H9 (cell line): ENCODE data around the gene ITPK1. TPM values are rescaled to one million over a fixed set of nuclear protein-coding genes. Genes with fewer than 3 reads are reported as not detected.

ENCODE experiments used
- DNase-seq: peaks from one replicate; pipeline ENCODE4 v3.0.0-alpha.2; 2017
- H2AFZ ChIP-seq: one replicate; pipeline ENCODE4 v1.6.1; 2013; ENCODE audit warnings: mild to moderate bottlenecking, low read length, control low read depth, moderate library complexity
- H2AK5ac ChIP-seq: 2 replicates; pipeline ENCODE4 v1.6.1; 2013; ENCODE audit warnings: low read length, control low read depth, mixed read lengths; ENCODE audit not compliant: insufficient read length
- H2BK120ac ChIP-seq: one replicate; pipeline ENCODE4 v1.6.1; 2013; ENCODE audit warnings: low read depth, mild to moderate bottlenecking, low read length, control low read depth, inconsistent platforms; ENCODE audit not compliant: poor library complexity, severe bottlenecking
- H2BK12ac ChIP-seq: 2 replicates; pipeline ENCODE4 v1.6.1; 2013; ENCODE audit warnings: low read length, control low read depth, mixed read lengths, low read depth; ENCODE audit not compliant: insufficient read length
- H2BK15ac ChIP-seq: 2 replicates; pipeline ENCODE4 v1.6.1; 2013; ENCODE audit warnings: low read depth, low read length, control low read depth
- H2BK20ac ChIP-seq: one replicate; pipeline ENCODE4 v1.6.1; 2013; ENCODE audit warnings: low read depth, mild to moderate bottlenecking, low read length, control low read depth, inconsistent platforms; ENCODE audit not compliant: poor library complexity, severe bottlenecking
- H2BK5ac ChIP-seq: 2 replicates; pipeline ENCODE4 v1.6.1; 2013; ENCODE audit warnings: low read length, control low read depth, mixed read lengths; ENCODE audit not compliant: insufficient read length
- H3K14ac ChIP-seq: 2 replicates; pipeline ENCODE4 v1.6.1; 2013; ENCODE audit warnings: low read length, control low read depth; ENCODE audit not compliant: insufficient read depth
- H3K18ac ChIP-seq: 2 replicates; pipeline ENCODE4 v1.6.1; 2013; ENCODE audit warnings: low read depth, mild to moderate bottlenecking, mixed read lengths, low read length, control low read depth; ENCODE audit not compliant: insufficient read length
- H3K23ac ChIP-seq: 2 replicates; pipeline ENCODE4 v1.6.1; 2013; ENCODE audit warnings: low read length, control low read depth, mixed read lengths, low read depth; ENCODE audit not compliant: insufficient read length
- H3K23me2 ChIP-seq: 2 replicates; pipeline ENCODE4 v1.6.1; 2013; ENCODE audit warnings: low read depth, mild to moderate bottlenecking, mixed read lengths, low read length, control low read depth; ENCODE audit not compliant: insufficient read length, poor library complexity, severe bottlenecking
- H3K27ac ChIP-seq: 2 replicates; pipeline ENCODE4 v1.5.1; 2013; ENCODE audit warnings: low read length, control low read depth, mixed read lengths, low read depth; ENCODE audit not compliant: insufficient read length
- H3K27me3 ChIP-seq: 2 replicates; pipeline ENCODE4 v1.6.1; 2013; ENCODE audit warnings: low read length, control low read depth, inconsistent platforms; ENCODE audit not compliant: insufficient read depth
- H3K4ac ChIP-seq: 2 replicates; pipeline ENCODE4 v1.6.1; 2013; ENCODE audit warnings: low read depth, mild to moderate bottlenecking, control low read depth, inconsistent platforms, low read length, moderate library complexity
- H3K4me1 ChIP-seq: 2 replicates; pipeline ENCODE4 v1.6.1; 2013; ENCODE audit warnings: low read length, control low read depth, inconsistent platforms; ENCODE audit not compliant: insufficient read depth
- H3K4me2 ChIP-seq: 2 replicates; pipeline ENCODE4 v1.6.1; 2013; ENCODE audit warnings: low read length, control low read depth, mixed read lengths; ENCODE audit not compliant: insufficient read length, insufficient read depth
- H3K56ac ChIP-seq: 2 replicates; pipeline ENCODE4 v1.6.1; 2013; ENCODE audit warnings: low read depth, mild to moderate bottlenecking, mixed read lengths, low read length, control low read depth; ENCODE audit not compliant: insufficient read length
- H3K79me1 ChIP-seq: 2 replicates; pipeline ENCODE4 v1.6.1; 2013; ENCODE audit warnings: low read depth, mild to moderate bottlenecking, moderate library complexity, low read length, control low read depth, inconsistent platforms; ENCODE audit not compliant: insufficient read depth, poor library complexity, severe bottlenecking
- H3K79me2 ChIP-seq: 2 replicates; pipeline ENCODE4 v1.6.1; 2013; ENCODE audit warnings: low read length, control low read depth, inconsistent platforms; ENCODE audit not compliant: insufficient read depth
- H3K9ac ChIP-seq: 2 replicates; pipeline ENCODE4 v1.6.1; 2013; ENCODE audit warnings: low read length, control low read depth, mixed read lengths; ENCODE audit not compliant: insufficient read length; ENCODE audit errors: extremely low read depth
- H3K9me3 ChIP-seq: one replicate; pipeline ENCODE4 v1.6.1; 2013; ENCODE audit warnings: low read depth, low read length, inconsistent platforms; ENCODE audit not compliant: control insufficient read depth
- H3T11ph ChIP-seq: one replicate; pipeline ENCODE4 v1.6.1; 2013; ENCODE audit warnings: mild to moderate bottlenecking, low read length, control low read depth, inconsistent platforms
- H4K20me1 ChIP-seq: one replicate; pipeline ENCODE4 v1.6.1; 2013; ENCODE audit not compliant: control insufficient read depth, insufficient read length, insufficient read depth
- H4K5ac ChIP-seq: 2 replicates; pipeline ENCODE4 v1.6.1; 2013; ENCODE audit warnings: low read depth, mild to moderate bottlenecking, mixed read lengths, low read length, control low read depth; ENCODE audit not compliant: insufficient read length
- H4K8ac ChIP-seq: replicated peaks from 2 replicates; pipeline ENCODE4 v1.6.1; 2013; ENCODE audit warnings: low read length, control low read depth, mixed read lengths, low read depth; ENCODE audit not compliant: insufficient read length
- H4K91ac ChIP-seq: 2 replicates; pipeline ENCODE4 v1.6.1; 2013; ENCODE audit warnings: low read depth, mild to moderate bottlenecking, moderate library complexity, mixed read lengths, low read length, control low read depth; ENCODE audit not compliant: insufficient read length
- H3K27ac Mint-ChIP-seq, 3 experiments: 2 replicates in 2 of 3; 3 replicates in 1 of 3; pipeline ENCODE4 v1.8.0; 2020 to 2021; ENCODE audit warnings: mixed read lengths in 3 of 3, mild to moderate bottlenecking in 1 of 3, moderate library complexity in 1 of 3
- H3K27me3 Mint-ChIP-seq: 2 replicates; pipeline ENCODE4 v1.8.0; 2021; ENCODE audit warnings: low read depth, mild to moderate bottlenecking, moderate library complexity, mixed read lengths
- H3K36me3 Mint-ChIP-seq, 3 experiments: 2 replicates in 2 of 3; 3 replicates in 1 of 3; pipeline ENCODE4 v1.8.0; 2020 to 2021; ENCODE audit warnings: low read depth in 3 of 3, mixed read lengths in 3 of 3; ENCODE audit not compliant: insufficient read depth in 1 of 3
- H3K4me1 Mint-ChIP-seq, 2 experiments: 2 replicates each; pipeline ENCODE4 v1.8.0; 2020; ENCODE audit warnings: mixed read lengths in 2 of 2
- H3K4me3 Mint-ChIP-seq, 2 experiments: 2 replicates in 1 of 2; 3 replicates in 1 of 2; pipeline ENCODE4 v1.8.0; 2020 to 2021; ENCODE audit warnings: mild to moderate bottlenecking in 2 of 2, mixed read lengths in 2 of 2, moderate library complexity in 1 of 2
- H3K9me3 Mint-ChIP-seq, 2 experiments: 2 replicates in 1 of 2; 3 replicates in 1 of 2; pipeline ENCODE4 v1.8.0; 2020; ENCODE audit warnings: mild to moderate bottlenecking in 2 of 2, mixed read lengths in 2 of 2, moderate library complexity in 1 of 2
- WGBS: extraction: QIAGEN DNeasy Blood & Tissue Kit; methylation state at CpG from one replicate; pipeline ENCODE4 v1.1.7; 2013; ENCODE audit warnings: missing lambda C conversion rate, low lambda C conversion rate, mixed read lengths; ENCODE audit not compliant: insufficient read length; ENCODE audit errors: extremely low coverage; 5-methylcytosine and 5-hydroxymethylcytosine counted together
- total RNA-seq: library from RNA; stranded (reverse); gene quantifications from 2 replicates; pipeline ENCODE4 v1.2.1, GENCODE V29; 2021
- TF ChIP-seq, protein P1 (sequence below): fragments of 200-600 bp; sonication (generic); conservative IDR thresholded peaks from 3 replicates; pipeline ENCODE4 v1.8.0; 2021; ENCODE audit warnings: antibody characterized with exemption, mild to moderate bottlenecking

ITPK1 gene
- total RNA-seq, 1 experiment from 2014 or later = 92.7 TPM

DNA sequence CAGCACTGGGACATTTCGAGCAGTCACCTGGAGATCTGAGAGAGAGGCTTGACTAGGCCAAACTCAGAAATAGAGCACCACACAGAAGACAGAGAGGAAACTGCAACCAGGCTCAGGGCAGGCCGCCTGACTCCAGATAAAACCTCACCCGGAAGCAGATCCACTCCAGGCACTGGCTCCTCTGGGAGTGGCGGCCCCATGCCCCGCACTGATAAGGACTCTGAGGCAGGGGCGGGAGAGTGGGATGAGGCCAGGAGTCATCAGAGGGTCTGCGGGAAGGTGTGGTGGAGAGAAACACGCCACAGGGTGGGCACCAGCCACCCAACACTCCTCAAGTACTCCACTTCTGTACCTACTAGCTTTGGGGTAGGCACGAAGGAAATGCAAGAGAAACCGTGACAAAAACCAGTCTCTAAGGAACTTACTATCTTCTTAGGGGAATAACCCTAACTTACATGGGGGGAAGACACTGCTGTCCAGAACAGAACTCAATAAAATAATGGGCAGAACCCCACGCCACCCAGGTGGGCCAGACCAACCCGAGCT, 121.5 kb downstream of the ITPK1 start:
- H2BK5ac ChIP-seq = no peak overlapping the region
- no peaks in the 10 kb centered on the region for H3K4me1 ChIP-seq
- H2BK12ac ChIP-seq = no peak overlapping the region
- no peaks in the 10 kb centered on the region for H3K9me3 ChIP-seq
- H2BK20ac ChIP-seq = no peak overlapping the region
- no peaks in the 10 kb centered on the region for H3K27me3 ChIP-seq
- H4K91ac ChIP-seq = no peak overlapping the region
- H3K27ac Mint-ChIP-seq = peak overlapping the region in 2 of 3 experiments; percentile 89 to 90; a peak in 3 of 7 replicates
- no peak overlapping the region for H3K14ac ChIP-seq
- no peak overlapping the region for H3K4ac ChIP-seq
- peaks cover 19 to 25% (median 21%) of the 10 kb centered on the region in 3 experiments for H3K36me3 Mint-ChIP-seq
- no peak overlapping the region for H3T11ph ChIP-seq
- no peak overlapping the region for H3K27ac ChIP-seq
- no peak overlapping the region for H2AFZ ChIP-seq
- H3K23me2 ChIP-seq = no peaks in the 10 kb centered on the region
- H3K79me1 ChIP-seq = no peaks in the 10 kb centered on the region
- H4K20me1 ChIP-seq = no peaks in the 10 kb centered on the region
- H4K5ac ChIP-seq = no peak overlapping the region
- no peak overlapping the region for H3K23ac ChIP-seq
- H3K4me1 Mint-ChIP-seq = peaks cover 12 to 17% of the 10 kb centered on the region in 2 experiments
- no peak overlapping the region for H3K4me3 Mint-ChIP-seq
- H3K4me2 ChIP-seq = no peak overlapping the region
- TF ChIP-seq, protein P1, sequence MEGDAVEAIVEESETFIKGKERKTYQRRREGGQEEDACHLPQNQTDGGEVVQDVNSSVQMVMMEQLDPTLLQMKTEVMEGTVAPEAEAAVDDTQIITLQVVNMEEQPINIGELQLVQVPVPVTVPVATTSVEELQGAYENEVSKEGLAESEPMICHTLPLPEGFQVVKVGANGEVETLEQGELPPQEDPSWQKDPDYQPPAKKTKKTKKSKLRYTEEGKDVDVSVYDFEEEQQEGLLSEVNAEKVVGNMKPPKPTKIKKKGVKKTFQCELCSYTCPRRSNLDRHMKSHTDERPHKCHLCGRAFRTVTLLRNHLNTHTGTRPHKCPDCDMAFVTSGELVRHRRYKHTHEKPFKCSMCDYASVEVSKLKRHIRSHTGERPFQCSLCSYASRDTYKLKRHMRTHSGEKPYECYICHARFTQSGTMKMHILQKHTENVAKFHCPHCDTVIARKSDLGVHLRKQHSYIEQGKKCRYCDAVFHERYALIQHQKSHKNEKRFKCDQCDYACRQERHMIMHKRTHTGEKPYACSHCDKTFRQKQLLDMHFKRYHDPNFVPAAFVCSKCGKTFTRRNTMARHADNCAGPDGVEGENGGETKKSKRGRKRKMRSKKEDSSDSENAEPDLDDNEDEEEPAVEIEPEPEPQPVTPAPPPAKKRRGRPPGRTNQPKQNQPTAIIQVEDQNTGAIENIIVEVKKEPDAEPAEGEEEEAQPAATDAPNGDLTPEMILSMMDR = no peak
- no peak overlapping the region for H2BK15ac ChIP-seq
- H3K56ac ChIP-seq = no peak overlapping the region
- WGBS = no CpG with 5 or more reads among the region's 12 CpGs
- H3K9me3 Mint-ChIP-seq = no peaks in the 10 kb centered on the region
- no peak overlapping the region for H3K9ac ChIP-seq
- H2AK5ac ChIP-seq = no peak overlapping the region
- no peaks in the 10 kb centered on the region for H3K79me2 ChIP-seq
- DNase-seq = no peak
- H4K8ac ChIP-seq = no peak overlapping the region
- no peak overlapping the region for H3K18ac ChIP-seq
- no peak overlapping the region for H2BK120ac ChIP-seq
- no peaks in the 10 kb centered on the region for H3K27me3 Mint-ChIP-seq
